Neural progenitor cell (in vitro differentiated cells): Measurements from ENCODE around the gene SMIM41. TPM values are rescaled to one million over a fixed set of nuclear protein-coding genes. Genes with fewer than 3 reads are reported as not detected.

Source experiments
- DNase-seq: peaks from one replicate; pipeline ENCODE4 v3.0.0-alpha.2; 2016; ENCODE audit warnings: low spot score
- H2AFZ ChIP-seq: fragments of 200-600 bp; sonication (generic); replicated peaks from 2 replicates; pipeline ENCODE4 v1.6.1; 2016; ENCODE audit warnings: antibody characterized with exemption
- H3F3A ChIP-seq: fragments of 200-600 bp; sonication (generic); 2 replicates; pipeline ENCODE4 v1.6.1; 2016; ENCODE audit warnings: antibody characterized with exemption, low read depth
- H3K27ac ChIP-seq: fragments of 200-600 bp; sonication (generic); 2 replicates; pipeline ENCODE4 v1.5.1; 2016; ENCODE audit warnings: mild to moderate bottlenecking
- H3K27me3 ChIP-seq: fragments of 200-600 bp; sonication (generic); 2 replicates; pipeline ENCODE4 v1.6.1; 2016; ENCODE audit warnings: mild to moderate bottlenecking, moderate library complexity
- H3K36me3 ChIP-seq: fragments of 200-600 bp; sonication (generic); 2 replicates; pipeline ENCODE4 v1.5.1; 2016
- H3K4me1 ChIP-seq: fragments of 200-600 bp; sonication (generic); 2 replicates; pipeline ENCODE4 v1.6.1; 2016; ENCODE audit warnings: mixed run types
- H3K4me2 ChIP-seq: fragments of 200-600 bp; sonication (generic); 2 replicates; pipeline ENCODE4 v1.6.1; 2016
- H3K4me3 ChIP-seq: fragments of 200-600 bp; sonication (generic); 2 replicates; pipeline ENCODE4 v1.5.1; 2016
- H3K79me2 ChIP-seq: fragments of 200-600 bp; sonication (generic); 2 replicates; pipeline ENCODE4 v1.6.1; 2016; ENCODE audit warnings: low read depth
- H3K9ac ChIP-seq: fragments of 200-600 bp; sonication (generic); 2 replicates; pipeline ENCODE4 v1.6.1; 2016
- H3K9me3 ChIP-seq: fragments of 200-600 bp; sonication (generic); 2 replicates; pipeline ENCODE4 v1.5.1; 2016; ENCODE audit warnings: low read depth
- H4K20me1 ChIP-seq: fragments of 200-600 bp; sonication (generic); 2 replicates; pipeline ENCODE4 v1.6.1; 2016; ENCODE audit warnings: low read depth
- H3K27ac Mint-ChIP-seq: 3 replicates; pipeline ENCODE4 v1.8.0; 2021; ENCODE audit warnings: mixed read lengths
- H3K27me3 Mint-ChIP-seq: 2 replicates; pipeline ENCODE4 v1.8.0; 2022; ENCODE audit warnings: low read depth, mild to moderate bottlenecking, inconsistent platforms, moderate library complexity, mixed read lengths; ENCODE audit not compliant: insufficient read depth
- H3K36me3 Mint-ChIP-seq: 3 replicates; pipeline ENCODE4 v1.8.0; 2021; ENCODE audit warnings: mixed read lengths
- H3K4me1 Mint-ChIP-seq: 3 replicates; pipeline ENCODE4 v1.8.0; 2021; ENCODE audit warnings: mixed read lengths
- H3K4me3 Mint-ChIP-seq: 3 replicates; pipeline ENCODE4 v1.8.0; 2021; ENCODE audit warnings: mild to moderate bottlenecking, moderate library complexity, mixed read lengths
- H3K9me3 Mint-ChIP-seq: 3 replicates; pipeline ENCODE4 v1.8.0; 2020; ENCODE audit warnings: mixed read lengths
- CTCF ChIP-seq: fragments of 200-600 bp; sonication (generic); IDR thresholded peaks from 2 replicates; pipeline ENCODE4 v1.5.1; 2017; ENCODE audit warnings: antibody characterized with exemption, mild to moderate bottlenecking
- EZH2 ChIP-seq: fragments of 200-600 bp; sonication (generic); IDR thresholded peaks from 2 replicates; pipeline ENCODE4 v1.6.1; 2017; ENCODE audit warnings: antibody characterized with exemption, mild to moderate bottlenecking, moderate library complexity
- EZH2phosphoT487 ChIP-seq: fragments of 200-600 bp; sonication (generic); IDR thresholded peaks from 2 replicates; pipeline ENCODE4 v1.6.1; 2017; ENCODE audit warnings: antibody characterized with exemption
- total RNA-seq: library from RNA; depleted of rRNA; stranded (reverse); fragments of >200 nt; gene quantifications from 2 replicates; pipeline ENCODE4 v1.2.3, GENCODE V29; 2015; ENCODE audit warnings: low replicate concordance

The SMIM41 gene
- total RNA-seq, 1 donor from 2014 or later = not detected

GRCh38 chr12:52156757-52157565 is 77.5 kb downstream of the SMIM41 start:
- Histone ChIP-seq H2AFZ (no peak overlapping the region), H3K27ac (no peak overlapping the region), H3K9me3 (no peaks in the 10 kb centered on the region), H3K4me1 (no peaks in the 10 kb centered on the region), H3K4me2 (no peak overlapping the region), H3K9ac (no peak overlapping the region), H4K20me1 (no peaks in the 10 kb centered on the region), H3K4me3 (no peak overlapping the region), H3K79me2 (no peaks in the 10 kb centered on the region), H3K36me3 (no peaks in the 10 kb centered on the region), H3K27me3 (peaks cover 9% of the 10 kb centered on the region), H3F3A (no peaks in the 10 kb centered on the region)
- peak; percentile 84 for DNase-seq
- Mint-ChIP-seq H3K27ac (no peak overlapping the region), H3K36me3 (no peaks in the 10 kb centered on the region), H3K4me3 (no peak overlapping the region), H3K27me3 (peaks cover 3% of the 10 kb centered on the region), H3K9me3 (no peaks in the 10 kb centered on the region), H3K4me1 (peaks cover 3% of the 10 kb centered on the region)
- TF ChIP-seq EZH2phosphoT487 (no peak), EZH2 (no peak), CTCF (peak; percentile 98)

- Histone ChIP-seq H3K9ac (no peak overlapping the region), H3K4me2 (no peak overlapping the region), H3K4me3 (no peak overlapping the region), H3K27me3 (peaks cover 5% of the 10 kb centered on the region), H3F3A (no peaks in the 10 kb centered on the region), H3K27ac (no peak overlapping the region), H2AFZ (no peak overlapping the region), H3K9me3 (no peaks in the 10 kb centered on the region), H3K4me1 (no peaks in the 10 kb centered on the region), H4K20me1 (no peaks in the 10 kb centered on the region), H3K36me3 (no peaks in the 10 kb centered on the region), H3K79me2 (no peaks in the 10 kb centered on the region)
- DNase-seq = no peak
- Mint-ChIP-seq H3K27ac (no peak overlapping the region), H3K36me3 (no peaks in the 10 kb centered on the region), H3K27me3 (peaks cover 5% of the 10 kb centered on the region), H3K9me3 (no peaks in the 10 kb centered on the region), H3K4me1 (peaks cover 5% of the 10 kb centered on the region), H3K4me3 (no peak overlapping the region)
- TF ChIP-seq EZH2 (no peak), EZH2phosphoT487 (no peak), CTCF (no peak)
These were observed 78.2 kb downstream of the SMIM41 start for GRCh38 chr12:52157566-52158150.

Other genes starting within 250 kb of the SMIM41 start
- 9.3 and 25.1 TPM in 2 replicates for gene FIGNL2, start 231.0 kb upstream of the SMIM41 start, total RNA-seq
- 0.39 and 0.46 TPM in 2 replicates for gene ANKRD33, start 191.6 kb upstream of the SMIM41 start, total RNA-seq
- 0.22 and 2.0 TPM in 2 replicates for gene ACVRL1, start 172.2 kb upstream of the SMIM41 start, total RNA-seq
- 13.8 and 18.9 TPM in 2 replicates for gene ACVR1B, start 128.0 kb upstream of the SMIM41 start, total RNA-seq
- 1.1 and 7.4 TPM in 2 replicates for gene TAMALIN, start 72.8 kb upstream of the SMIM41 start, total RNA-seq
- 8.2 and 13.0 TPM in 2 replicates for gene NR4A1, start 28.3 kb upstream of the SMIM41 start, total RNA-seq
- 19.8 and 33.7 TPM in 2 replicates for gene ATG101, start 9.7 kb upstream of the SMIM41 start, total RNA-seq
- 0.12 TPM in 1 of 2 replicates, not detected in the other for gene KRT80, start 112.3 kb downstream of the SMIM41 start, total RNA-seq
- gene KRT7, start 153.5 kb downstream of the SMIM41 start, total RNA-seq = 3.2 TPM in 1 of 2 replicates, not detected in the other
- gene KRT86, start 194.9 kb downstream of the SMIM41 start, total RNA-seq = not detected in 2 replicates
- 0.09 TPM in 1 of 2 replicates, not detected in the other for gene KRT81, start 211.8 kb downstream of the SMIM41 start, total RNA-seq
- gene KRT83, start 241.7 kb downstream of the SMIM41 start, total RNA-seq = not detected in 2 replicates